ENCODE measurements around the gene TYW5. TPM values are rescaled to one million over a fixed set of nuclear protein-coding genes. Genes with fewer than 3 reads are reported as not detected.

The TYW5 gene
- polyA plus RNA-seq, 1 of the 3 experiments (the other 2 are of a cell fraction) = 3.6 TPM

DNA sequence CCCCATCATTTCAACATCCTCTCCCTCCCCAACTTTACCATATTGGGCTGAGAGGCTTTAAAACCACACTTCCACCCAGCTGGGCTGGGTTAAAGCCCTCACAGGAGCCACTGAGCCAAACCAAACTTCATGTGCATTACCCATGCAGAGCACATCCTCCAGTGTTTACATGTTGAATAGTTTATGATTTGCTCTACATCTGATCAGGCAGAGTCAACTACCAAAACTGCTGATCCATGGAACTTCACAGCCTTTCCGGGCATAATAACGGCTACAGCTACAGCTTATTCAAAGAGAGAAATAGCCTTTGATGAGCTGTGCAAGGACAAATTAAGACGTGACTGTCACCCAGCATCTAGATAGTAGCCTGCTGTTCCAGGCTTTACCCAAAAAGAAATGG lies 39.1 kb upstream of the TYW5 start:
- H4K20me1 ChIP-seq (ENCODE audit: insufficient read depth) = no peaks in the 10 kb centered on the region
- H3K9me3 ChIP-seq = no peaks in the 10 kb centered on the region
- no peaks in the 10 kb centered on the region for H3K9me2 ChIP-seq
- no peaks in the 10 kb centered on the region for H3K79me2 ChIP-seq (ENCODE audit: insufficient read depth)
- H3K36me3 ChIP-seq (replicated peaks in 1 of 2; ENCODE audit: control insufficient read depth in 1 of 2, insufficient read depth in 2 of 2, low read length in 1 of 2) = no peaks in the 10 kb centered on the region
- H3K4me1 ChIP-seq (ENCODE audit: control insufficient read depth in 1 of 2, insufficient read depth in 2 of 2, low read depth in 1 of 2, low read length in 1 of 2) = no peaks in the 10 kb centered on the region
- TF ChIP-seq FOXJ3 (CRISPR knock-in tag; IDR thresholded peaks at IDR 0.05) = no peak
- no peak for TF ChIP-seq RXRA (IDR thresholded peaks at IDR 0.05; ENCODE audit: borderline replicate concordance, low read depth)
- no peak overlapping the region for H2AFZ ChIP-seq (ENCODE audit: low read depth)
- WGBS (ENCODE audit: low lambda C conversion rate) = 68% methylated on average over 3 of the region's 3 CpGs
- no peaks in the 10 kb centered on the region for H3K27me3 ChIP-seq (ENCODE audit: insufficient read depth)
- H3F3A ChIP-seq (replicated peaks; ENCODE audit: insufficient read depth) = no peaks in the 10 kb centered on the region
- H3K4me3 ChIP-seq (ENCODE audit: low read depth in 2 of 2, low read length in 1 of 2) = no peak overlapping the region
- H3K27ac ChIP-seq (ENCODE audit: low read depth in 2 of 2, low read length in 1 of 2) = no peak overlapping the region
- H3K4me2 ChIP-seq = no peak overlapping the region
- ChIA-PET POLR2A (no interaction called here), CTCF (interaction anchor here (1.2 kb wide), 1 partner anchor 477 kb away, joined by 3 read pairs; no protein-coding TSS in a partner anchor)
- H3K9ac ChIP-seq = no peak overlapping the region
- no peak for DNase-seq

DNA sequence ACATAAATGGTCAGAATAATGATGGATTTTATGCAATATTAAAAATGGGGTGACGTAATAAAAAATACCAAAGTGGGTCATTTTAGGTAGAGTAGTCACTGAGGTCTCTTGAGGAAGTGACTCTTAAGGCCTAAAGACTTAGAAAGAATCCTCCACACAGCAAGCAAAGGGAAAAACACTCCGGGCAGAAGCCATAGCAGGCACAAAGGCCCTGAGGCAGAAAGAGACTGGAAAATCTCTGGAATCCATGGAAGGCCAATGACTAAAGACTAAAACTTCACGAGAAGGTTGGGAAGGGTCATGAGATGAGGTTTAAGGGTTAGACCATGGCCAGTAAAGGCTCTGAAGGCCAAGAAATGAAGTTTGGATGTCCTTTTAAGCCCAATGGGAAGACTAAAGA lies 37.0 kb upstream of the TYW5 start:
- H3K9ac ChIP-seq = no peak overlapping the region
- ChIA-PET POLR2A (no interaction called here), CTCF (no interaction called here)
- no peaks in the 10 kb centered on the region for H3K9me2 ChIP-seq
- 62% methylated on average over 3 of the region's 3 CpGs for WGBS (ENCODE audit: low lambda C conversion rate)
- DNase-seq = no peak
- H4K20me1 ChIP-seq (ENCODE audit: insufficient read depth) = no peaks in the 10 kb centered on the region
- no peaks in the 10 kb centered on the region; a peak in 1 of 4 replicates for H3K4me1 ChIP-seq (ENCODE audit: control insufficient read depth in 1 of 2, insufficient read depth in 2 of 2, low read depth in 1 of 2, low read length in 1 of 2)
- H3K27me3 ChIP-seq (ENCODE audit: insufficient read depth) = no peaks in the 10 kb centered on the region
- H3K9me3 ChIP-seq = no peaks in the 10 kb centered on the region
- H3K4me2 ChIP-seq = no peak overlapping the region
- no peak overlapping the region for H2AFZ ChIP-seq (ENCODE audit: low read depth)
- no peak overlapping the region for H3K4me3 ChIP-seq (ENCODE audit: low read depth in 2 of 2, low read length in 1 of 2)
- H3F3A ChIP-seq (replicated peaks; ENCODE audit: insufficient read depth) = no peaks in the 10 kb centered on the region
- H3K27ac ChIP-seq (ENCODE audit: low read depth in 2 of 2, low read length in 1 of 2) = no peak overlapping the region
- no peak for TF ChIP-seq ELF1 (IDR thresholded peaks at IDR 0.05)
- no peak for TF ChIP-seq TEAD4 (IDR thresholded peaks at IDR 0.05; ENCODE audit: borderline replicate concordance, insufficient read depth)
- TF ChIP-seq RFX5 (IDR thresholded peaks at IDR 0.05; ENCODE audit: low read length) = no peak
- no peak for TF ChIP-seq POLR2AphosphoS5 (IDR thresholded peaks at IDR 0.05; ENCODE audit: low read depth, low read length)
- TF ChIP-seq NFIC (IDR thresholded peaks at IDR 0.05; ENCODE audit: borderline replicate concordance) = no peak
- no peak for TF ChIP-seq FOXM1 (IDR thresholded peaks at IDR 0.05; ENCODE audit: low read depth)
- TF ChIP-seq RCOR1 (IDR thresholded peaks at IDR 0.05; ENCODE audit: low read length) = no peak
- TF ChIP-seq, protein P1, sequence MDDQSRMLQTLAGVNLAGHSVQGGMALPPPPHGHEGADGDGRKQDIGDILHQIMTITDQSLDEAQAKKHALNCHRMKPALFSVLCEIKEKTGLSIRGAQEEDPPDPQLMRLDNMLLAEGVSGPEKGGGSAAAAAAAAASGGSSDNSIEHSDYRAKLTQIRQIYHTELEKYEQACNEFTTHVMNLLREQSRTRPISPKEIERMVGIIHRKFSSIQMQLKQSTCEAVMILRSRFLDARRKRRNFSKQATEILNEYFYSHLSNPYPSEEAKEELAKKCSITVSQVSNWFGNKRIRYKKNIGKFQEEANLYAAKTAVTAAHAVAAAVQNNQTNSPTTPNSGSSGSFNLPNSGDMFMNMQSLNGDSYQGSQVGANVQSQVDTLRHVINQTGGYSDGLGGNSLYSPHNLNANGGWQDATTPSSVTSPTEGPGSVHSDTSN (IDR thresholded peaks at IDR 0.05) = no peak
- TF ChIP-seq SIN3A (IDR thresholded peaks at IDR 0.05; ENCODE audit: borderline replicate concordance, low read depth, low read length) = no peak
- no peaks in the 10 kb centered on the region for H3K36me3 ChIP-seq (replicated peaks in 1 of 2; ENCODE audit: control insufficient read depth in 1 of 2, insufficient read depth in 2 of 2, low read length in 1 of 2)
- H3K79me2 ChIP-seq (ENCODE audit: insufficient read depth) = no peaks in the 10 kb centered on the region

DNA sequence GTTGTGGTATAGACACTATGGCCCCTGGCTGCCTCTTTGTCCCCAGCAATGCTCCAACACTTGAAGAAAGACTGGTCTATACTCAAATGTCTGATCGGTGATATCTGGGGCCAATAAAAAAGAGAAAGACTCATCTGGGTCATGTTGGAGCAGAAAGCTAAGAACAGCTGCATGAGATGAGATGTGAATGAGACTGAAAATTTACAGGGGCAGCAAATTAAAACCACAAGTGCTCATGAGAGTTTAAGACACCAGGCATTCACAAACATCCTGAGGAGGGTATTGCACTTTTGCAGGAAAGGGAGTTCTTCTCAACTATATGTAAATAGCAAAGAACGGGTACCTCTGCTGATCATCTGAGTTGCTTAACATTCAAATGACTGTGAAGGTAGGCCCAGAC lies 36.4 kb upstream of the TYW5 start:
- no peak for TF ChIP-seq RXRA (IDR thresholded peaks at IDR 0.05; ENCODE audit: borderline replicate concordance, low read depth)
- TF ChIP-seq, protein P1 (IDR thresholded peaks at IDR 0.05) = no peak
- Histone ChIP-seq H3K27me3 (ENCODE audit: insufficient read depth) (no peaks in the 10 kb centered on the region), H3K4me2 (no peak overlapping the region), H4K20me1 (ENCODE audit: insufficient read depth) (no peaks in the 10 kb centered on the region), H3F3A (replicated peaks; ENCODE audit: insufficient read depth) (no peaks in the 10 kb centered on the region), H3K4me1 (ENCODE audit: control insufficient read depth in 1 of 2, insufficient read depth in 2 of 2, low read depth in 1 of 2, low read length in 1 of 2) (no peaks in the 10 kb centered on the region; a peak in 1 of 4 replicates), H3K4me3 (ENCODE audit: low read depth in 2 of 2, low read length in 1 of 2) (no peak overlapping the region), H3K36me3 (replicated peaks in 1 of 2; ENCODE audit: control insufficient read depth in 1 of 2, insufficient read depth in 2 of 2, low read length in 1 of 2) (no peaks in the 10 kb centered on the region), H3K27ac (ENCODE audit: low read depth in 2 of 2, low read length in 1 of 2) (no peak overlapping the region), H3K79me2 (ENCODE audit: insufficient read depth) (no peaks in the 10 kb centered on the region), H3K9ac (no peak overlapping the region), H3K9me3 (no peaks in the 10 kb centered on the region), H2AFZ (ENCODE audit: low read depth) (no peak overlapping the region), H3K9me2 (no peaks in the 10 kb centered on the region)
- no peak for DNase-seq
- 92% methylated on average over 2 of the region's 2 CpGs for WGBS (ENCODE audit: low lambda C conversion rate)
- ChIA-PET POLR2A (interaction anchor here (0.6 kb wide), 1 partner anchor 219 kb away, joined by 3 read pairs; no protein-coding TSS in a partner anchor), CTCF (no interaction called here)
